Activated CD8-positive, alpha-beta memory T cell treated with anti-CD3 and anti-CD28 coated beads for 48 hours (primary cell): ENCODE measurements around the gene DSE.
"Not testable (repeated sequence)": the region's sequence is repeated elsewhere in the genome, so short reads cannot be mapped to it uniquely, and the experiment has no call there.

ENCODE experiments used
- DNase-seq, 3 experiments: peaks; one replicate each; pipeline ENCODE4 v3.0.0-alpha.2; 2020; ENCODE audit warnings: low read depth in 2 of 3, low spot score in 2 of 3

Gene DSE

DNA sequence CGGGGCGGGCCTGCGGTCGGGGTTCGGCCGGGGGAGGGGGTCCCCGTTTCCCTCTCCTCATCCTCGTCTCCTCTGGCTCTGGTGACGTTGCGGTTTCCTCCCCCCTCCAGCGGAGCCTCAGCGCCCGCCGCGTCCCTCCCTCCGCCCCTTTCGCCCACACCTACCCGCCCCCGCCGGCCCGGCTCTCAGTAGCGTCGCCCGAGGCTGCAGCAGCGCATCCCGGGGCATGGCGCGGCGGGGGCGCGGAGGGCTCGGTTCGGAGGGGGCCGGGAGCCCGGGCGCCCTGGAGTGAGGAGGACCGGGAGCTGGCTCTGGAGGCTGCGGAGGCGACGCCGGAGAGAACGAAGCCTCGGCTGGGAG lies at the start of gene DSE:
DSE (plus strand) TSS at position 188 of the 360 bp plus-strand sequence. CDS start 28,304 bp downstream, outside the sequence.
- DNase-seq: peak; percentile 15 to 32 (median 19)

GRCh38 chr6:116321933-116322332 lies 48.8 kb upstream of the DSE start:
- not testable (repeated sequence) for DNase-seq

DNA sequence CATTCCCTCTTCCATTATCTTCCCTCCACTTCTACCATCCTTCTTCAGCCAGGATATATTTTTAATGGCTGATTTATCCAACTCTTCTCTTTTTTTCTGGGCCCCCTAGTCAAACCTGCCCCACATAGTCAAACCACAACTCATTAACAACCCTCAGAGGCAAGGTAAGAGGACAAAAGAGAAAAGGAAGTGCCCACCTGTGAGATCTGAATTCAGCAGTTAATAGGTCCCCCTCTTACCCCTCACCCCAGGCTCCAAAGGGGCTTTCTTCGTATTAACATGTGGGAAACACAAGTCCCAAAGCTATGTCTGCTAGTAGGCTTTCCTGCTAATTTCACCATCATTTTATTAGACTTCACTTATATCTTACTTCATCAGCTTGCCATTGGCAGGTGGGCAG lies 46.9 kb upstream of the DSE start:
- no peak for DNase-seq

- not testable (repeated sequence) for DNase-seq
These were observed 45.1 kb upstream of the DSE start for GRCh38 chr6:116325634-116326132.

- no peak for DNase-seq
These were observed 44.5 kb upstream of the DSE start for GRCh38 chr6:116326181-116326671.

DNA sequence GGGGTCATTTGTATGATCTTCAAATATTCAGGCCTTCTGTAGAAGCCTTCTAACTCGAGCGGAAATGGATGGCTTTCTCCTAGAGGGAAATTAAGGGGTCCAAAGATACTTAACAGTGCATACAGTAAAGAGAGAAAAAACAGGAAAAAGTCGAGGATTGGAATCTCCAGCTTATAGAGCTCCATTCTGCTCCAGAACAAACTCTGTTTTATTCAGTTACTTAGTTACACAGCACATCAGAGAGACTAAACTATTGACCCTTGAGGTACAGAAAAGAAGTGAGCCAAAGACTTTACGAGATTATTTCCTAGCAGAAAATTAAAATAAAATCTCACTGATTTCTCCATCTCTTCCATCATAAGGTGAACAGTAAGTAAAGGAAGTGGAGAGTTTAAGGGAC lies 43.8 kb upstream of the DSE start:
- no peak for DNase-seq

DNA sequence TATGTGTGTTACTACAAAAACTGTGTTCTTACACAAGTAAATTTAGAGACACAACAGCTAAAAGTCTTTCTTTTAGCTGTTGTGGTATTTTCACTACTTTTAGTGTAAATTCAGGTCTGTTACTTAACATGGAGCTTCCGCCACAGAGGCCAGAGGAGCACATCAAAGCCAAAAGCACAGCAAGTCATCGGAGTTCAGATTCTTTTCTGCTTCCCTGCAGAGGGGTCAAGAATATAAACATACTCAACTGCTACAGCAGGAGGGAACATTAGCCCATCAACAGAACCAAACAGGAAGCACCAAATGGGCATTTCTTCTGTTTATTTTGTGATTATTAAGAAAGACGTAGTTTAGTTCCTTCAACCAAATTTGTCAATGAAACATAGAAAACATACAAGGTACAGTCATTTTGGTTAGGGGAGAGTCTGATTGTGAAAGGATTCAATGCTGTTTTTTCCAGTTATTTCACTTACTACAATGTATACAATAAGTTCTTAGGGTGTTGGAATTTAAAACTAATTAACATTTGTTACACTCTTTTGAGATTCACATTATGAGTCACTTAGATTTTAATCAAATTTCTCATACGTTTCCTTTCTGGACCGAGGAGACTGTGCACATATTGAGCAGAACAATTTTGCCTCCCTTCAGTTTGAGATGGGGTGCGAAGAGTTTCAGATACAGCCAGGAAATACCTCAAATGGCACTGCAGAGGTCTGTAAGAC lies 42.8 kb upstream of the DSE start:
- DNase-seq: no peak

GRCh38 chr6:116328528-116328903 lies 42.2 kb upstream of the DSE start:
- DNase-seq: no peak

DNA sequence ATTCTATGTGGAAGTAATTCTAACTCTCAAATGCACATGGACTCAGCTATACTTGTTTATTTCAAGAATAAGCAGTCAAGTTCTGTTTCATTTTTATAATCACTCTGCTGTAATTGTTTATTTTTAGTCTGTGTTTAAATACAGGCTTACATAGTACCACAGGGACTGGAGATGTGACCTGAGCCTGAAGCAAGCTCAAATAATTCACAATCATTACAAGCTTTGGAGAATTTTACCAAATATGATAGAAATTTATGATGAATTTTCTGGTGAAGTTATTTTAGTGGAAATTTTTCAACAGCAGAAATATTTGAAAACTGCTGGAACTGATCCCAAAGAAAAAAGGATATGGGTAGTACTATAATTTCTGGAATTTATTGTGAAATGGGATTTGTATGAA lies 41.6 kb upstream of the DSE start:
- DNase-seq: no peak

DNA sequence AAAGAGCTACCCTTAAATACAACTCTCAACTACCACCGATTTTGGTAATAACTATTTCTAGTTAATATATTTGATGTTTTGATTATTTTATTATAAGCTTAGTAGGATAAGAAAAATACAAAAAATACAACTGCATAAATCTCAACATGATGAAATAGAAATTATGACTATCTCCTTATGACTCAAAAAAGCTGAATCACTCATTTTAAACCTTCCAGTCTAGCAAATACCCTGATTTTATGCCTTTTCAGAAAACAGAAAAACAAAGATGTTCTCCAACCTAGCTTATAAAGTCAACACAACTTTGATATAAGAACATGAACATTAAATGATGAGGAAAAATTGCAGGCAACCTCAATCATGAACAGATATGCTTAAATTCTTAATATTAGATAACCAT lies 40.2 kb upstream of the DSE start:
- no peak for DNase-seq

GRCh38 chr6:116332096-116332495 lies 38.7 kb upstream of the DSE start:
- DNase-seq: no peak

GRCh38 chr6:116334638-116335409 lies 35.9 kb upstream of the DSE start:
- not testable (repeated sequence) for DNase-seq

DNA sequence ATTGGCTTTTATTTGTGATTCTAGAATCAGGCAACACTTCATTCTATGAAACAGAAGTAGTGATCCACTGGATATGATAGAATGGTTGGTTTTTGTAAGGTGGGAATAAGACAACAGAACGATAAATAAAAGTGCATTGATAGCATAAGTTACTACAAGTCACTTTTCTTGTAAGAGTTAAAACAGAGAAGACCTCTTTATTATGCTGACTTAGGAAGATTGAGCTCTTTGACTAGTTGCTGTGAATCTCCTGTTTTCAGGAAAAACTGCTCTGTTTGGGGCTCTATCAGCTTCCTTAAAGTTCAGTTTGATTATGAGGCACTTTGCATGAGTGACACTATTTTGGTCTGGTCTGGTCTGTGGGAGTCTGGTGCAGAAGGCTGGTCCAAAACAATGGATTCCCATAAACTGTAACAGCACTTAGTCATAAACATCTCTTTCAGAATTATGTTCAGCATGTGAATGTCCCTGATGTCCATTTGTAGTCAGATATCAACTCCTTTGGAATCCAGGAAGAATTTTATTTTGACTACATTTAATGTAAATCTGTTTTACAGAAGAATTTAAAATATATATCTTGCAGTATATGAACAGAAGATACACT lies 35.0 kb upstream of the DSE start:
- DNase-seq: no peak

GRCh38 chr6:116338943-116339342 lies 31.8 kb upstream of the DSE start:
- no peak for DNase-seq

GRCh38 chr6:116340625-116341024 lies 30.1 kb upstream of the DSE start:
- not testable (repeated sequence) for DNase-seq

- no peak for DNase-seq
These were observed 21.5 kb upstream of the DSE start for GRCh38 chr6:116349216-116349615.

- DNase-seq: no peak
These were observed 19.6 kb upstream of the DSE start for GRCh38 chr6:116351101-116351500.

DNA sequence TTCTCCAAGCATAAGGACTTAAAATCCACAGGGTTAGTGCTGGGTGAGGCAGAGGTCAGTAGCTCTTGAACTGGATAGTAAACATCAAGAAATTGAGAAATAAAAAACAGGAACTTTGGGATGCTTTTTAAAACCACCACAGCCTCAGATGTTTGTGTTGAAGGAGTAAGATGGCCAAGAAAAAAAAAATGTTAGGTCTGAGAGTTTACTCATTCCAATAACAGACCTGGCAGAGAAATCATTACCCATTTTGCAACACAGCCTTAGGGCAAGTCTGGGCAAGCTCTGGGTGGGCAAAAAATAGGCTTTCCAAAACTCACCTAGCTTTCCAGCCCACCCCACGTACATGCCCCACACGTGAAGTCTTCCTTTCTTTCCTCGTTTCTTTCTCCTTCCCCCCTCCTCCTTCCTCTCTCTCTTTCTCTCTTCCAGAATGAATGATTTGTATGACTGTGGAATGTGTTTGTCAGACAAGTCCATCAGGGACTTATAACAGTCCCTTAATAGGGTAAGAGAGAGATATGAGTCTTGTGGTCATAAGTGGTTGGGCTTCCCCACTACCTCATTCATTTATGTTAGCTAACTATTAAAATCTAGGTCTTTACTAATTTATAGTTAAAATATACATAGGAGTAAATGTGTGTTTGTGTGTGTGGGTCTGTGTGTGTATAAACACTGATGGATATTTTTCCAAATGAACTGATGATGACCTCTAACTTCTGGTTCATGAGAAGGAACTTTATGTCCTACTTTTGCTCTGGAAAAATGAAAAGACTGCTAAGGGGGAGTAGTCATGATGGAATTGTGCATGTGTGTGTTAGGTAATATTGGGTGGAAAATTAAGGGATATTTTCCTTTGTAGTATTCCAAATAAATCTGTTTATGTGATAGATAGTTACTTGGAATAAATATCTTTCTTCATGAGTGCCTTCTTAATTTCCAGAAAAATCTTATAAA lies 18.0 kb upstream of the DSE start:
- no peak for DNase-seq

GRCh38 chr6:116354236-116354635 lies 16.5 kb upstream of the DSE start:
- no peak for DNase-seq

- no peak for DNase-seq
These were observed 15.0 kb upstream of the DSE start for GRCh38 chr6:116355796-116356195.

DNA sequence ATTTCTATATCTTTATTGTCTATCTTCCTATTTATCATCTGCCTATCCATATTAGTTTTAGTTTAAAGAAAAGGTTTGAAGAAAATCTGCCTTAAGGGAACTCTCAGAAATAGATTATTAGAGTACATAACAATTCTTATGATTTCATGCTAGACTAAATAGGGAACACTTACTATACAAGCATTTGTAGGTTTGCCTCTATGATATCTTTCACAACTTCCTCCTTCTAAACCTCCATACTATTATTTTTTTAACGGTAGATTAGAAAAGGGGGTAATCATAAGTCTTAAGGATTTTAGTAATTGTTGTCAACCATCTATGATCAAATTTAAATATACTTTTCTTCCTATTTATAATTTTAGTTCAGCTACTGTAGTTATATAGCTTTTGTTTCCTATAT lies 11.6 kb upstream of the DSE start:
- DNase-seq: no peak
